ENCODE results near the gene PCDHA7.
"Not testable (repeated sequence)": the region's sequence is repeated elsewhere in the genome, so short reads cannot be mapped to it uniquely, and the experiment has no call there.

The PCDHA7 gene

DNA sequence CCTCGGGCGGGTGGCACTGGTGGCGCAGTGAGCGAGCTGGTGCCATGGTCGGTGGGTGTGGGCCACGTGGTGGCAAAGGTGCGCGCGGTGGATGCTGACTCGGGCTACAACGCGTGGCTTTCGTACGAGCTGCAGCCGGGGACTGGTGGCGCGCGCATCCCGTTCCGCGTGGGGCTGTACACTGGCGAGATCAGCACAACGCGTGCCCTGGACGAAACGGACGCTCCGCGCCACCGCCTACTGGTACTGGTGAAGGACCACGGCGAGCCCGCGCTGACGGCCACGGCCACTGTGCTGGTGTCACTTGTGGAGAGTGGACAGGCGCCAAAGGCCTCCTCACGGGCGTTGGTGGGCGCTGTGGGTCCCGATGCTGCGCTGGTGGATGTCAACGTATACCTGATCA, 25.2 kb upstream of the PCDHA7 start:
- Histone ChIP-seq H3K27me3 (ENCODE audit: insufficient read depth, low read length) (no peaks in the 10 kb centered on the region), H3K27ac (ENCODE audit: low read depth, low read length, poor library complexity, severe bottlenecking) (no peak overlapping the region), H3K9me3 (ENCODE audit: low read length) (no peaks in the 10 kb centered on the region), H4K20me1 (ENCODE audit: insufficient read depth, low read length) (no peaks in the 10 kb centered on the region), H3K4me2 (ENCODE audit: low read length) (no peak overlapping the region), H3F3A (ENCODE audit: insufficient read depth, low read length) (no peaks in the 10 kb centered on the region), H3K4me1 (ENCODE audit: insufficient read depth, low read length, severe bottlenecking) (no peaks in the 10 kb centered on the region), H3K4me3 (ENCODE audit: low read depth, low read length, poor library complexity, severe bottlenecking) (no peak overlapping the region), H3K9me2 (ENCODE audit: low read depth, low read length) (no peaks in the 10 kb centered on the region), H2AFZ (ENCODE audit: low read length) (no peak overlapping the region), H3K9ac (ENCODE audit: low read length) (no peak overlapping the region), H3K79me2 (ENCODE audit: insufficient read depth, low read length) (no peaks in the 10 kb centered on the region), H3K36me3 (ENCODE audit: insufficient read depth, low read length) (no peaks in the 10 kb centered on the region)
- TF ChIP-seq, protein P1, sequence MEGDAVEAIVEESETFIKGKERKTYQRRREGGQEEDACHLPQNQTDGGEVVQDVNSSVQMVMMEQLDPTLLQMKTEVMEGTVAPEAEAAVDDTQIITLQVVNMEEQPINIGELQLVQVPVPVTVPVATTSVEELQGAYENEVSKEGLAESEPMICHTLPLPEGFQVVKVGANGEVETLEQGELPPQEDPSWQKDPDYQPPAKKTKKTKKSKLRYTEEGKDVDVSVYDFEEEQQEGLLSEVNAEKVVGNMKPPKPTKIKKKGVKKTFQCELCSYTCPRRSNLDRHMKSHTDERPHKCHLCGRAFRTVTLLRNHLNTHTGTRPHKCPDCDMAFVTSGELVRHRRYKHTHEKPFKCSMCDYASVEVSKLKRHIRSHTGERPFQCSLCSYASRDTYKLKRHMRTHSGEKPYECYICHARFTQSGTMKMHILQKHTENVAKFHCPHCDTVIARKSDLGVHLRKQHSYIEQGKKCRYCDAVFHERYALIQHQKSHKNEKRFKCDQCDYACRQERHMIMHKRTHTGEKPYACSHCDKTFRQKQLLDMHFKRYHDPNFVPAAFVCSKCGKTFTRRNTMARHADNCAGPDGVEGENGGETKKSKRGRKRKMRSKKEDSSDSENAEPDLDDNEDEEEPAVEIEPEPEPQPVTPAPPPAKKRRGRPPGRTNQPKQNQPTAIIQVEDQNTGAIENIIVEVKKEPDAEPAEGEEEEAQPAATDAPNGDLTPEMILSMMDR (IDR thresholded peaks at IDR 0.05; ENCODE audit: low read length) = no peak
- no peak for TF ChIP-seq EZH2 (IDR thresholded peaks at IDR 0.05; ENCODE audit: borderline replicate concordance, low read length)

DNA sequence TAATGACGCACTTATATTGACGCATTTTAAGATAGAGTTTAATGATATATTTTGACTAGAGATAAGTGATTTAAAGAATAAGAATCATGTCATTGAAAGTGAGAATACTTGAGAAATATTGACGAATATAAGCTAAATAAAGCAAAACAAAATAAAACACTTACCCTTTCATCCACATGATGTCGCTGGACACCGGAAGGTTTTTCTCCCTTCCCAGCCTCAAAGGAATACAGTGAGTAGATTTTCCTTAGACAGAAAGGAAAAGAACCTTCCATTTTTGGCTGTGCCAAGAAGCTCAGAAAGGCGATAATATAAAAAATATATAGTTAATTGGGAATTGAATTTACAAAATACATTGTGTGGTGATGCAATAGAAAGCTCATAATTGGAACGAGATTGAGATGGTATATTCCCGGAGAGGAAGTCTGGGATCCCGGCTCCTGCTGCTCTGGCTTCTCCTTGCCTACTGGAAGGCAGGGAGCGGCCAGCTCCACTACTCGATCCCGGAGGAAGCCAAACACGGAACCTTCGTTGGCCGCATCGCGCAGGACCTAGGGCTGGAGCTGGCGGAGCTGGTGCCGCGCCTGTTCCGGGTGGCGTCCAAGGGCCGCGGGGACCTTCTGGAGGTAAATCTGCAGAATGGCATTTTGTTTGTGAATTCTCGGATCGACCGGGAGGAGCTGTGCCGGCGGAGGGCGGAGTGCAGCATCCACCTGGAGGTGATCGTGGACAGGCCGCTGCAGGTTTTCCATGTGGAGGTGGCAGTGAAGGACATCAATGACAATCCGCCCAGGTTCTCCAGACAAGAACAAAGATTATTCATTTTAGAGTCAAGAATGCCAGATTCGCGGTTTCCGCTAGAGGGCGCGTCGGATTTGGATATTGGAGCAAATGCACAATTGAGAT, 12.4 kb upstream of the PCDHA7 start, which contains the start of gene PCDHA5:
Gene PCDHA5, plus strand, starts transcription at position 239 of the 906 bp plus-strand sequence.
- Histone ChIP-seq H2AFZ (ENCODE audit: low read length) (no peak within 1 kb of the TSS), H3K36me3 (ENCODE audit: insufficient read depth, low read length) (no peaks in the 10 kb centered on the region), H4K20me1 (ENCODE audit: insufficient read depth, low read length) (no peaks in the 10 kb centered on the region), H3K9me3 (ENCODE audit: low read length) (no peaks in the 10 kb centered on the region), H3K4me3 (ENCODE audit: low read depth, low read length, poor library complexity, severe bottlenecking) (no peak within 1 kb of the TSS), H3F3A (ENCODE audit: insufficient read depth, low read length) (no peaks in the 10 kb centered on the region), H3K9ac (ENCODE audit: low read length) (no peak within 1 kb of the TSS), H3K27me3 (ENCODE audit: insufficient read depth, low read length) (no peaks in the 10 kb centered on the region), H3K27ac (ENCODE audit: low read depth, low read length, poor library complexity, severe bottlenecking) (no peak within 1 kb of the TSS), H3K4me2 (ENCODE audit: low read length) (no peak within 1 kb of the TSS), H3K4me1 (ENCODE audit: insufficient read depth, low read length, severe bottlenecking) (no peaks in the 10 kb centered on the region), H3K79me2 (ENCODE audit: insufficient read depth, low read length) (no peaks in the 10 kb centered on the region), H3K9me2 (ENCODE audit: low read depth, low read length) (no peaks in the 10 kb centered on the region)
- no peak for TF ChIP-seq EZH2 (IDR thresholded peaks at IDR 0.05; ENCODE audit: borderline replicate concordance, low read length)
- TF ChIP-seq, protein P1 (IDR thresholded peaks at IDR 0.05; ENCODE audit: low read length) = no peak

DNA sequence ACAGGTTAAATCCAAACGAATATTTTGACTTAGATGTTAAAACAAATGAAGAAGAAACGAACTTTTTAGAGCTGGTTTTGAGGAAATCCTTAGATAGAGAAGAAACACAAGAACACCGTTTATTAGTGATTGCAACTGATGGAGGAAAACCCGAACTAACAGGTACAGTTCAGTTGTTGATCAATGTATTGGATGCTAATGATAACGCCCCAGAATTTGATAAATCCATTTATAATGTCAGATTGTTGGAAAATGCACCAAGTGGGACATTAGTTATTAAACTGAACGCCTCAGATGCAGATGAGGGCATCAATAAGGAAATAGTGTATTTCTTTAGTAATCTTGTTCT, 11.8 kb upstream of the PCDHA7 start:
- Histone ChIP-seq H3K36me3 (ENCODE audit: insufficient read depth, low read length) (no peaks in the 10 kb centered on the region), H3K4me2 (ENCODE audit: low read length) (no peak overlapping the region), H3K9me2 (ENCODE audit: low read depth, low read length) (no peaks in the 10 kb centered on the region), H3K27me3 (ENCODE audit: insufficient read depth, low read length) (no peaks in the 10 kb centered on the region), H3K9ac (ENCODE audit: low read length) (no peak overlapping the region), H3K4me3 (ENCODE audit: low read depth, low read length, poor library complexity, severe bottlenecking) (no peak overlapping the region), H3F3A (ENCODE audit: insufficient read depth, low read length) (no peaks in the 10 kb centered on the region), H4K20me1 (ENCODE audit: insufficient read depth, low read length) (no peaks in the 10 kb centered on the region), H3K4me1 (ENCODE audit: insufficient read depth, low read length, severe bottlenecking) (no peaks in the 10 kb centered on the region), H3K79me2 (ENCODE audit: insufficient read depth, low read length) (no peaks in the 10 kb centered on the region), H2AFZ (ENCODE audit: low read length) (no peak overlapping the region), H3K9me3 (ENCODE audit: low read length) (no peaks in the 10 kb centered on the region), H3K27ac (ENCODE audit: low read depth, low read length, poor library complexity, severe bottlenecking) (no peak overlapping the region)
- no peak for TF ChIP-seq EZH2 (IDR thresholded peaks at IDR 0.05; ENCODE audit: borderline replicate concordance, low read length)

DNA sequence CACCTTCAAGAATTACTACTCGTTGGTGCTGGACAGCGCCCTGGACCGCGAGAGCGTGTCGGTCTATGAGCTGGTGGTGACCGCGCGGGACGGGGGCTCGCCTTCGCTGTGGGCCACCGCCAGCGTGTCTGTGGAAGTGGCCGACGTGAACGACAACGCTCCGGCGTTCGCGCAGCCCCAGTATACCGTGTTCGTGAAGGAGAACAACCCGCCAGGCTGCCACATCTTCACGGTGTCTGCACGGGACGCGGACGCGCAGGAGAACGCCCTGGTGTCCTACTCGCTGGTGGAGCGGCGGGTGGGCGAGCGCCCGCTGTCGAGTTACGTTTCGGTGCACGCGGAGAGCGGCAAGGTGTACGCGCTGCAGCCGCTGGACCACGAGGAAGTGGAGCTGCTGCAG, 11.1 kb upstream of the PCDHA7 start:
- H3K27me3 ChIP-seq (ENCODE audit: insufficient read depth, low read length); H3K36me3 ChIP-seq (ENCODE audit: insufficient read depth, low read length); H3K9me2 ChIP-seq (ENCODE audit: low read depth, low read length); H3F3A ChIP-seq (ENCODE audit: insufficient read depth, low read length); H4K20me1 ChIP-seq (ENCODE audit: insufficient read depth, low read length); H3K27ac ChIP-seq (ENCODE audit: low read depth, low read length, poor library complexity, severe bottlenecking); H2AFZ ChIP-seq (ENCODE audit: low read length); H3K9ac ChIP-seq (ENCODE audit: low read length); H3K4me2 ChIP-seq (ENCODE audit: low read length); H3K4me3 ChIP-seq (ENCODE audit: low read depth, low read length, poor library complexity, severe bottlenecking); H3K79me2 ChIP-seq (ENCODE audit: insufficient read depth, low read length); H3K4me1 ChIP-seq (ENCODE audit: insufficient read depth, low read length, severe bottlenecking); H3K9me3 ChIP-seq (ENCODE audit: low read length): not testable (repeated sequence)

Measured in OCI-LY1 (cell line).